ENCODE measurements around the gene SLC10A3. TPM values are rescaled to one million over a fixed set of nuclear protein-coding genes. Genes with fewer than 3 reads are reported as not detected.

Gene SLC10A3
- total RNA-seq, 1 experiment from 2014 or later = 54.9 TPM

DNA sequence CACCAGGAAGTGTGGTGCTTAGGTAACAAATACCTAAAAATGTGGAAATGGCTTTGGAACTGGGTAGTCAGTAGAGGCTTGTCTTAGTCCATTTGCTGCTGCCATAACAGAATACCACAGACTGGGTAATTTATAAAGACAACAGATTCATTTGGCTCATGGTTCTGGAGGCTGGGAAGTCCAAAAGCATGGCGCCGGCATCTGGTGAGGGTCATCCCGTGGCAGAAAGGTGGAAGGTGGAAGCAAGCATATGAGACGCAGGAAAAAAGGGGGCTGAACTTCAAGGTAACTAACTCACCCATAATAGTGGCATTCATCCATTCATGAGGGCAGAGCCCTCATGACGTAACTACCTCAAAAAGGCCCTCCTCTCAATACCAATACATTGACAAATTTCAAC, 19.0 kb upstream of the SLC10A3 start:
- Histone ChIP-seq H3K9me3 (ENCODE audit: insufficient read depth, low read depth) (no peaks in the 10 kb centered on the region), H3K9me2 (ENCODE audit: insufficient read depth) (no peaks in the 10 kb centered on the region), H2AFZ (no peak overlapping the region), H3K79me2 (ENCODE audit: low read depth) (no peaks in the 10 kb centered on the region), H3K27me3 (ENCODE audit: insufficient read depth, low read depth) (no peaks in the 10 kb centered on the region), H3K4me1 (replicated peaks; ENCODE audit: insufficient read depth) (peaks cover 14% of the 10 kb centered on the region), H3K36me3 (ENCODE audit: low read depth) (no peaks in the 10 kb centered on the region), H4K20me1 (ENCODE audit: insufficient read depth) (no peaks in the 10 kb centered on the region), H3K4me2 (no peak overlapping the region), H3F3A (ENCODE audit: insufficient read depth, low read depth) (peaks cover 14% of the 10 kb centered on the region; the same call in 1 of the 2 replicates), H3K4me3 (no peak overlapping the region), H3K27ac (no peak overlapping the region)
- DNase-seq = no peak
- no peak for TF ChIP-seq EZH2 (IDR thresholded peaks at IDR 0.05; ENCODE audit: low read depth)
- no peak for TF ChIP-seq CTCF (conservative IDR thresholded peaks at IDR 0.05)
- CTCF ChIA-PET = no interaction called here
- intact Hi-C loops (cut with micrococcal nuclease; ENCODE audit: unreplicated experiment) = no loop called here
- POLR2A ChIA-PET (ENCODE audit: unreplicated experiment) = no interaction called here
- BruUV-seq (replicated peaks) = no TSS peak

GRCh38 chrX:154508384-154508745, 17.9 kb upstream of the SLC10A3 start:
- POLR2A ChIA-PET (ENCODE audit: unreplicated experiment) = interaction anchor here (0.6 kb wide), 2 partner anchors 89 to 468 kb away, joined by 3 to 4 read pairs; no protein-coding TSS in a partner anchor

DNA sequence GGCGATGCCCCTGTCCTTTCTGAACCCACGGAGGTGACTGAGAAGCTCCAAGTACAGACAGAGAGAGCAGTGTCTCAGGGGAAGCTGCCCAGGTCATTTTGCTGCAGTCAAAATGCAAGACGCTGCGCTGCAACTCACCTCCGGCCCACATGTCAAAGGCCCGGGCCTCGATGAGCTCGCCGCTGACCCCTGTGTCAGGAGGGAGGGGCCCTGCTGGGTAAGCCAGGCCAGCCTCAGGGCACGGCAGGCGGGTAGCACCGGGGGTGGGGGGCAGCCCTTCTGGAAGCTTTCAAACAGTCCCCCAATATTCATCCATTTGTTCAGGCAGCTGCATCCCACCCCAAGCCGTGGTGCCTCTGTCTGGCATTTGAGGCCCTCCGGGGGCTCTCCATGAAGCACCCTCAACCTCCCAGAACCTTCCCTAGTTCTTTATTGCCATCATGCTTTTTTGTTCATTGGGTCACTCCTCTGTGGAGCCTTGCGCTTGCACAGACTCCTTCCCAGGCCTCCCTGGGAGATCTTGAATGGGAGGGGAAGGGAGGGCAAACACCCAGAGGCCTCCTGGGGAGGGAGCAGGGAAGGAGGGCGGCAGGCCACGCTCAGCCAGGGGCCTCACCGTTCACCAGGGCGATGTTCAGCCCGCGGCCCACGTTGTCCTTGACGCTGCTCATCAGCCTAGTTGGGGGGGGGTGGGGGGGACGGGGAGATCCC, 17.4 kb upstream of the SLC10A3 start:
- Histone ChIP-seq H3K79me2 (ENCODE audit: low read depth) (no peaks in the 10 kb centered on the region), H3K9me3 (ENCODE audit: insufficient read depth, low read depth) (no peaks in the 10 kb centered on the region), H3K27me3 (ENCODE audit: insufficient read depth, low read depth) (no peaks in the 10 kb centered on the region), H2AFZ (no peak overlapping the region), H3K4me1 (replicated peaks; ENCODE audit: insufficient read depth) (peaks cover 14% of the 10 kb centered on the region), H3K4me2 (no peak overlapping the region), H3K27ac (no peak overlapping the region), H3K4me3 (no peak overlapping the region), H4K20me1 (ENCODE audit: insufficient read depth) (no peaks in the 10 kb centered on the region), H3F3A (ENCODE audit: insufficient read depth, low read depth) (peaks cover 14% of the 10 kb centered on the region; the same call in 1 of the 2 replicates), H3K36me3 (ENCODE audit: low read depth) (no peaks in the 10 kb centered on the region), H3K9me2 (ENCODE audit: insufficient read depth) (no peaks in the 10 kb centered on the region)
- no peak for DNase-seq
- CTCF ChIA-PET = interaction anchor here (0.6 kb wide), 1 partner anchor 22 kb away, joined by 4 read pairs; the partner anchor contains the start of gene UBL4A
- intact Hi-C loops (cut with micrococcal nuclease; ENCODE audit: unreplicated experiment) = no loop called here
- BruUV-seq (replicated peaks) = no TSS peak
- TF ChIP-seq EZH2 (IDR thresholded peaks at IDR 0.05; ENCODE audit: low read depth) = no peak
- no peak for TF ChIP-seq CTCF (conservative IDR thresholded peaks at IDR 0.05)
- POLR2A ChIA-PET (ENCODE audit: unreplicated experiment) = interaction anchor here (0.5 to 0.6 kb wide), 3 partner anchors 88 to 467 kb away, joined by 3 to 4 read pairs (median 3); no protein-coding TSS in a partner anchor

More at GRCh38 chrX:154508384-154508745, 17.9 kb upstream of the SLC10A3 start:
- DNase-seq = no peak
- no peaks in the 10 kb centered on the region for H3K36me3 ChIP-seq (ENCODE audit: low read depth)
- H3K79me2 ChIP-seq (ENCODE audit: low read depth) = no peaks in the 10 kb centered on the region
- H3K9me2 ChIP-seq (ENCODE audit: insufficient read depth) = no peaks in the 10 kb centered on the region
- CTCF ChIA-PET = no interaction called here
- no peak overlapping the region for H2AFZ ChIP-seq
- peaks cover 14% of the 10 kb centered on the region for H3K4me1 ChIP-seq (replicated peaks; ENCODE audit: insufficient read depth)
- TF ChIP-seq EZH2 (IDR thresholded peaks at IDR 0.05; ENCODE audit: low read depth) (no peak), CTCF (conservative IDR thresholded peaks at IDR 0.05) (no peak)
- H3K9me3 ChIP-seq (ENCODE audit: insufficient read depth, low read depth) = no peaks in the 10 kb centered on the region
- H3F3A ChIP-seq (ENCODE audit: insufficient read depth, low read depth) = peaks cover 14% of the 10 kb centered on the region; the same call in 1 of the 2 replicates
- H3K4me3 ChIP-seq = no peak overlapping the region
- H3K4me2 ChIP-seq = no peak overlapping the region
- BruUV-seq (replicated peaks) = no TSS peak
- no peak overlapping the region for H3K27ac ChIP-seq
- no peaks in the 10 kb centered on the region for H3K27me3 ChIP-seq (ENCODE audit: insufficient read depth, low read depth)
- no peaks in the 10 kb centered on the region for H4K20me1 ChIP-seq (ENCODE audit: insufficient read depth)
- intact Hi-C loops (cut with micrococcal nuclease; ENCODE audit: unreplicated experiment) = no loop called here
